NCI-H2029 (cell line): ENCODE results near the gene LAMA2.

Experiments used
- DNase-seq: peaks from one replicate; lab custom pipeline; 2025; lab: John Stamatoyannopoulos, UW

Gene LAMA2

GRCh38 chr6:129217701-129218100 lies 334.8 kb downstream of the LAMA2 start:
- DNase-seq: no peak

- DNase-seq: no peak
These were observed 350.7 kb downstream of the LAMA2 start for GRCh38 chr6:129233458-129234134.

- no peak for DNase-seq
These were observed 352.4 kb downstream of the LAMA2 start for GRCh38 chr6:129235167-129236000.

GRCh38 chr6:129236001-129236517 lies 353.1 kb downstream of the LAMA2 start:
- no peak for DNase-seq

GRCh38 chr6:129238991-129239390 lies 356.1 kb downstream of the LAMA2 start:
- DNase-seq: no peak

- no peak for DNase-seq
These were observed 357.0 kb downstream of the LAMA2 start for GRCh38 chr6:129239825-129240491.

- no peak for DNase-seq
These were observed 357.5 kb downstream of the LAMA2 start for GRCh38 chr6:129240492-129240853.

- DNase-seq: no peak
These were observed 359.6 kb downstream of the LAMA2 start for GRCh38 chr6:129242546-129242945.

- no peak for DNase-seq
These were observed 360.4 kb downstream of the LAMA2 start for GRCh38 chr6:129243377-129243776.

GRCh38 chr6:129248946-129249345 lies 366.0 kb downstream of the LAMA2 start:
- no peak for DNase-seq

GRCh38 chr6:129251669-129252376 lies 368.9 kb downstream of the LAMA2 start:
- no peak for DNase-seq

GRCh38 chr6:129252377-129253071 lies 369.6 kb downstream of the LAMA2 start:
- DNase-seq: no peak

GRCh38 chr6:129253242-129253641 lies 370.3 kb downstream of the LAMA2 start:
- DNase-seq: no peak

- no peak for DNase-seq
These were observed 370.8 kb downstream of the LAMA2 start for GRCh38 chr6:129253727-129254126.

GRCh38 chr6:129257196-129257595 lies 374.3 kb downstream of the LAMA2 start:
- no peak for DNase-seq

- DNase-seq: no peak
These were observed 379.7 kb downstream of the LAMA2 start for GRCh38 chr6:129262661-129263060.

- DNase-seq: no peak
These were observed 380.2 kb downstream of the LAMA2 start for GRCh38 chr6:129263176-129263575.

GRCh38 chr6:129264480-129265045 lies 381.6 kb downstream of the LAMA2 start:
- no peak for DNase-seq

- no peak for DNase-seq
These were observed 384.1 kb downstream of the LAMA2 start for GRCh38 chr6:129267028-129267427.

GRCh38 chr6:129269076-129269475 lies 386.1 kb downstream of the LAMA2 start:
- DNase-seq: no peak

GRCh38 chr6:129269891-129270290 lies 387.0 kb downstream of the LAMA2 start:
- DNase-seq: no peak
